HG03571 (cell line): ENCODE measurements around the gene COL27A1.

Experiments
- ATAC-seq: cut with Tn5 transposase; IDR thresholded peaks from one replicate; pipeline ENCODE4 v1.9.1; 2021; ENCODE audit not compliant: unreplicated experiment

COL27A1 gene

GRCh38 chr9:114261987-114262386 is 106.7 kb downstream of the COL27A1 start:
- ATAC-seq = no peak

GRCh38 chr9:114263853-114264510 is 108.6 kb downstream of the COL27A1 start:
- ATAC-seq = no peak

GRCh38 chr9:114264806-114265550 is 109.6 kb downstream of the COL27A1 start:
- no peak for ATAC-seq

GRCh38 chr9:114266969-114267368 is 111.6 kb downstream of the COL27A1 start:
- no peak for ATAC-seq

- ATAC-seq = no peak
Measured at GRCh38 chr9:114269023-114269422, 113.7 kb downstream of the COL27A1 start.

- no peak for ATAC-seq
Measured at GRCh38 chr9:114270120-114270975, 115.0 kb downstream of the COL27A1 start.

DNA sequence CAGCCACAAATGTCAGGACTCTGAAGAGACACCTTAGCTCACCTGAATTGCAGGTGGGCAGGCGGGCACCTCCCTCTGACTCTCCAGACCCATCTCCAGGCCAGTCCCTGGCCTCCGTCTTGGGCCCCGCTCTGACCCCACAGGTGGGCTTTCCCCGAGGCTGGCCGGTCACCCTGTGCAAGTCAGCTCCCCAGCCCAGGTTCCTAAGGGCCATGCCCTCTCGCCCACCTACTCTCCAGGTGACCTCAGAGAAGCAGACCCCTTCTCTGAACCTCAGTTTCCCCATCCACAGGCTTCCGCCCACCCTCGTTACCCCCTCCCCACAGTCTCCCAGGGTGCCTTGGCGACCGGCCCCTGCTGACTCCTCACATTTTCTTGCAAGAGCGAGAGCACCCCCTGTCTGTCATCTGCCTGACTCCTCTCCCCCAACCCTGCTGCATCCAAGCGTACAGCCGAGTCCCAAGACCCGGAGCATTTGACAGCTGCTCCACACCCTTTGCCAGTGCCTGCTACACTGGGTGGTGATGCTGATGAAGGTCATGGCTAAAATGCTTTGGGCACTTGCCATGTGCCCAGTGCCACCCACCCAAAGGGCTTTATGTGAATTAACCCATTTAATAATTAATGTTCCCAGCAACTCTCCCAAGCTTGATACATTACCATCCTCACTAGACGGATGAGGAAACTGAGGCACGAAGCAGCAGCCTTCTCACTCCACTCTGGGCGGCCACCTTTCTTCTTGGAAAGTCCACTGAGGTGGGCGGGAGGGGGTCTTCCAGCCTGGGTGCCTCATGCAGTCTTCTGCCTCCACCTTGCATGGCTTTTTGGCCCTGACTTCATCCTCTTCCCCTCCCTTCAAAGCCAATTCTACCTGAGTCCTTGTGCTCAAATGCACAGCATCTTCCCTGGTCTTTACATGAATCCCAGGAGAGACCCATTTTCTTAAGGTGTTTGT is 116.5 kb downstream of the COL27A1 start:
- ATAC-seq = no peak

DNA sequence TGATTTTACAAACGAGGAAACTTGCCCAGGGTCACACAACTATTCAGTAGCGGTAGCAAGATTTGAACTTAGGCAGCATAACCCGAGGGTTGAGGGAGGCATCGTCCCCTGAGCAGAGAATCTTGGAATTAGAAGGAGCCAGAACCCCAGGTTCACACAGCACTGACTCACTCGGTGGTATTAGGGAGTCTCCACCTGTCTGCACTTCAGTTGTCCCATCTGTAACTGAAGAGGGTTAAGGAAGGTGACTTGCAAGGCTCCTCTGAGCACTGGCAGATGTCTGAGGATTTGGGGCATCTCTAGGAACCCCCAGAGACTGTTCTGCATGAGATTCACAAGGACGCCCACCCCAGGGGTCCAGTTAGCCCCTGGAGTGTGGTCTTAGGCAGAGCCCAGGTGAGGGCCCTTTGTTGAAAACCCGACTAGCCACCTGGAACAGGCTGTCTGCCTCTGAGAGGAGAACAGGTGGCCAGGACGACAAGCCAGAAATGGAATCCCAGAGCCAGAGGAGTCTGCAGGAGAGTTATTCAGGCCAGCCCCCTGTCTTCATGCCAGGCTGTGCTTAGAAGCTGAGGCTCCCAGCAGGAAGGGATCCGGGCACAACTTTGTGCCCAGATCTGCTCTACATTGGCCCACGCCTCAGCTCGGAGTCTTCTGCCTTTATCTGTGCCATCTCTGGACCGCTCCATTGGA is 117.5 kb downstream of the COL27A1 start:
- no peak for ATAC-seq

DNA sequence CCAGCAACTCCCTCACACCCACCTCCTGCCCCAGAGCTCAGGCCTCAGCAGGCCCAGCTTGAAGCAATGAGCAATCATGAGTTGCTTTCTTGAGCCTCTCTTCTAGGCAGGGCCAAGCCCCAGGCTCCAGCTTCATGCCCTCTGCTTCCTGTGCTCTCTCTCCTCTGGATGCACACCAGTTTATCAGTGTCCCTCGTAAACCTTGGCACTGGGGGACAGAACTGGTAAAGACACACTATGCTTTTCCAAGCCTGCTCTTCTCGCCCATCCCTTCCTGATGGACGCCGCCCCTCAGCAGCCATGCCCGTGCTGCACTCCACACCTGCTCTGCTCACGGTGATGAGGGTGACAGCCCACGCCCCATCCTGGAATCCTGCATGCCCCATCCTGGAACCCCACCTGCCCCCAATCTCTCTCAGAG is 118.1 kb downstream of the COL27A1 start:
- no peak for ATAC-seq

DNA sequence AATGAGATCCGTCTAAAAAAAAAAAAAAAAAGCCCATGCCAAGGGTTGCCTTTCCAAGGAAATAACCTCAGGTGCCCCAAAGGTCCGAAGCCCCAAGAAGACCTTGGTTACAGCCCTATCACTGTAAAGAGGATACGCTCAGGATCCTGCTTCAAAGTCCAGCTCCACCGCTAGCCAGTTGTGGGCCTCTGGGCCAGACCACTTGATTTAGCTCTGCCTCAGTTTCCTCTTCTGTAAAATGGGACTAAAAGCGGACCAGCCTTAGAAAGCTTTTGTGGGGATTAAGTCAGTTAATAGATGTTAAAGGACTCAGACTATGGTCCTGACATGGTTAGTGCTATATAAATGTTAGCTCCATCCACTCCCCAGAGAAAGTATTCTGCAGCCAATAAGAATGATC is 118.9 kb downstream of the COL27A1 start:
- no peak for ATAC-seq

DNA sequence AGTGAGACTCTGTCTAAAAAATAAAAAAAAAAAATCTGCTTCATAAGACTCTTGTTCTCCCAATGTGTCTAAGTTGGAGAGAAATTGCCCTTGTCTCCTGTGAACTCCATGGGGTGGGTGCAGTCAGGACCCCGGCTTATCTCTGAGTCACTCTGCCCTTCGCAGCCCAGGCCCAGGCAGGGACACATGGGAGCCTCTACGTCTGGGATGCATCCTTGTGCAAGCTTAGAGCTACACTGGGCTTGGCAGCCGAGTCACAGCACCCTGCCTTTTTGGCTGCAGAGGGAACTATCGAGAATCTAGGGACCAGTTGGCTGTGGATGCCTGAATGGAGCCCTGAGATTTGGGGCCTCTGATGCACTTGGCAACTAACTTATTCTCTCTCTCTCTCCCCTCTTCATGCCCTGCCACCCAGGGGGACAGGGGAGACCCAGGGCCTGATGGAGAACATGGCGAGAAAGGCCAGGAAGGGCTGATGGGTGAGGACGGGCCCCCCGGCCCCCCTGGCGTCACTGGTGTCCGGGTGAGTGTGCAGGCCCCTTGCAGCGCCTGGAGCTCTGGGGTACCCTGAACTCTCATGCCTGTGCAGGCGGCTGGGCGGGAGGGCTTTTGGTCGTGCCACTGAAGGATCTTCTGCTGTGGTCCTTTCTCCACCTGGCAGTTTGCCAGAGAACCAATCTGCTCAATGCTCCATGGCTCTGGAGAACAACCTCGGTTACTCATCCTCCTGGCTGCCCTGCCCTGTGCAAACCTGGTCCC is 120.1 kb downstream of the COL27A1 start:
- no peak for ATAC-seq

DNA sequence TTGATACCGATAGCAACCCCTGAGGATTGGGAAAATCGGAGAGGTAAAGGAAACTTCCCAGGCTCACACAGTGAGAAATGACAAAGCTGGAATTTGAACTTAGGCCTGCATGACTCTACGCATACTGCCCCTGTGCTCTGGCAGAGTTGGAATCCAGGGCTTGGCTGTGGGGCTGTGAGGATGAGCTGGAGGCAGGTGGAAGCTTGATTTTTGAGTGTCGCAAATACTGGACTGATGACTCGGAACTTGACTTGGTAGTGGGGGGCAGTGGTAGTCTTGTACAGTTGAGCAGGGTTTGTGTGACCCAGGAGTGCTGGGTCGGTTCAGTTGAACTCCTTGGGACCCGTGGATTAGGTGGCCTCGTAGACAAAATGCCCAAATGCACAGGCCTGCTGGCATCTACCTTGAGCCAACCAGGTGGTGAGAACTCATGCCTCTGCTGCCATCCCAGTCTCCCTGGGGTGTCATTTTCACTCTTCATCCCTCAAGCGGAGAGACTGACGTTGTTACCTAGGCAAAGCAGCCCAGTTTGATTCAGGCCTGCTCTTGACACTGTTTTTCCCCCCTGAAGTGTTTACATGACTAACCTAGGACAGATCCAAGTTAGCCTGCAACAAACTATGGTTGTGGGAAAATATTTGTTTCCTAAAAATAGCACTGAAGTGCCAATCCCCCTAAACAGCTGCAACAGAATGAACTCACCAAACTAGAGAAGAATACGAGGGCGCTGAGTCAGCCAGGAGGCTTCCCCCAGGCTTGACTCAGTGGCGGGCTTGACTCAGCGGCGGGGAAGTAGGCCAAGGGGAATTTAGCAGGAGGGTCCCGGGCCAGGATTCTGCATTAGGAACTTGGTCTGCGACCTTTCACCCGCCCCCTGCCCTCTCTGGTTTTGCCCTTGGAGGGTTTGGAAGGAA is 121.8 kb downstream of the COL27A1 start:
- ATAC-seq = no peak

GRCh38 chr9:114278356-114278755 is 123.0 kb downstream of the COL27A1 start:
- ATAC-seq = no peak

GRCh38 chr9:114278881-114279570 is 123.7 kb downstream of the COL27A1 start:
- ATAC-seq = no peak

DNA sequence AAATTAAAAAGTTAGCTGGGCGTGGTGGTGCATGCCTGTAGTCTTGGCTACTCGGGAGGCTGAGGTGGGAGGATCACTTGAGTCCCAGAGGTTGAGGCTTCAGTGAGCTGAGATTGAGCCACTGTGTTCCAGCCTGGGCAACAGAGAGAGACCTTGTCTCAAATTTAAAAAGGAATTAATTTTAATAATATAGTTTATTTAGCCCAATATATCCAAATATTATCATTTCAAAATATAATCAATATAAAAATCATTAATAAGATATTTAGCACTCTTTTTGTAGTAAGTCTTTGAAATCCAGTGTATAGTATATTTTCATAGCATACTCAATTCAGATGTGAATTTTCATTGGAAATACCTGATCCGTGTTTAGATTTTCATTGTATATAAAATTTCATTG is 124.4 kb downstream of the COL27A1 start:
- ATAC-seq = no peak

GRCh38 chr9:114280636-114281472 is 125.5 kb downstream of the COL27A1 start:
- no peak for ATAC-seq
